ENCODE measurements around the gene CCDC142.

Gene CCDC142

GRCh38 chr2:74502147-74502719 is 19.4 kb upstream of the CCDC142 start:
- TF ChIP-seq POLR2AphosphoS5 (IDR thresholded peaks at IDR 0.05; ENCODE audit: low read depth, low read length): no peak

GRCh38 chr2:74501335-74502071 is 18.7 kb upstream of the CCDC142 start:
- TF ChIP-seq TAF1 (IDR thresholded peaks at IDR 0.05; ENCODE audit: borderline replicate concordance, insufficient read depth, low read length) (no peak), REST (IDR thresholded peaks at IDR 0.05; ENCODE audit: insufficient read depth in 1 of 2, low read depth in 2 of 2, low read length in 2 of 2) (peak; percentile 18 to 75; a peak in 2 of 4 replicates)

- TF ChIP-seq POLR2AphosphoS5 (IDR thresholded peaks at IDR 0.05; ENCODE audit: low read depth, low read length) (no peak), REST (IDR thresholded peaks at IDR 0.05; ENCODE audit: insufficient read depth in 1 of 2, low read depth in 2 of 2, low read length in 2 of 2) (no peak), FOXP2 (optimal IDR thresholded peaks at IDR 0.05; ENCODE audit: borderline replicate concordance, extremely low read depth, extremely low read length, insufficient read depth) (no peak), TAF1 (IDR thresholded peaks at IDR 0.05; ENCODE audit: borderline replicate concordance, insufficient read depth, low read length) (no peak), SIN3A (IDR thresholded peaks at IDR 0.05; ENCODE audit: borderline replicate concordance, insufficient read depth, low read length) (no peak)
Observed at GRCh38 chr2:74500578-74500946, 17.8 kb upstream of the CCDC142 start.

DNA sequence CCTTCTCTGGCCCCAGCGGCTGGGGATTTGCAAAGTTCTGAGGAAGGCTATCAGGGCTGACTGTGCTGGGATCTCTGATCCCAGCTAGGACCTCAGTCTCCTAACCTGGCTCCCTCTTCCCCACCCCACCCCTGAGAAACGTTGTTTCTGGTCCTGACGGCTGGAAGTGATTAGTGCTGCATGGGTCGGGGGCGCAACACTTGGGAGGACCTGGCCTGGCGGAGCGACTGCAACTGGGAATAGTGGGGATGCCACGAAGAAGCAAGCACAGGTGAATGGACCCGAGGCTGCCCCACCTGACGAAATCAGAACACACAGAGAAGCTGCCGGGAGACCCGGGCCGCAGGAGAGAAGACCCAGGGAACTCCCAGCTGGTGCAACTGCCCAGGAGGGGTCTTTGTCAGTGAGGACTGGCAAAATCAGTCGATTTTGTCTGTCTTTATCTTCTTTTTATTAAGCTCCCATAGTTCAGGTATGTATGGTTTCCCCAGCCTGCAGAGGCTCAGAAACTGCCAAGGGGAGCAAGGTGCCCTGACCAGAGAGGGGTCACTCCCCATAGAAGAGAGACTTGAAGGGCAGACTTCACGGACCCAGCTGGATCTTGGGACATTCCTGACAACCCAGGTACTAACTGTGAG is 17.3 kb upstream of the CCDC142 start:
- no peak for TF ChIP-seq REST (IDR thresholded peaks at IDR 0.05; ENCODE audit: insufficient read depth in 1 of 2, low read depth in 2 of 2, low read length in 2 of 2)

- no peak for TF ChIP-seq FOXP2 (optimal IDR thresholded peaks at IDR 0.05; ENCODE audit: borderline replicate concordance, extremely low read depth, extremely low read length, insufficient read depth)
- no peak for TF ChIP-seq SIN3A (IDR thresholded peaks at IDR 0.05; ENCODE audit: borderline replicate concordance, insufficient read depth, low read length)
- TF ChIP-seq TAF1 (IDR thresholded peaks at IDR 0.05; ENCODE audit: borderline replicate concordance, insufficient read depth, low read length): no peak
- TF ChIP-seq POLR2AphosphoS5 (IDR thresholded peaks at IDR 0.05; ENCODE audit: low read depth, low read length): no peak
- no peak for TF ChIP-seq REST (IDR thresholded peaks at IDR 0.05; ENCODE audit: insufficient read depth in 1 of 2, low read depth in 2 of 2, low read length in 2 of 2)
Observed at GRCh38 chr2:74499267-74499939, 16.6 kb upstream of the CCDC142 start, which contains the start of gene LBX2. LBX2 (minus strand) TSS chr2:74499603; CDS start chr2:74499537, 66 bp downstream.

Measured in PFSK-1 (cell line).